Right lobe of liver (tissue), 4 donors: ENCODE data around the gene CHST3.

ENCODE experiments used
- POLR2A ChIP-seq: fragments of 450-650 bp; IDR thresholded peaks from one replicate; pipeline ENCODE4 v1.6.1; 2017; ENCODE audit warnings: antibody characterized with exemption, mild to moderate bottlenecking
- TF ChIP-seq, protein P1 (sequence below), 4 donors: fragments of 200-600 bp in 3 of 4; fragments of 450-650 bp in 1 of 4; IDR thresholded peaks; one replicate each; pipeline versions ENCODE4 v1.5.1 to v1.8.0; 2016 to 2022; ENCODE audit warnings: antibody characterized with exemption in 4 of 4, mild to moderate bottlenecking in 2 of 4
- donor health status: DM: no; HTN: no; CAD: no.
- donor health status: DM: no; HTN: no; CAD: no.
- donor health status: DM: no; HTN: yes; CAD: no.

GRCh38 chr10:71979692-71980062, 15.5 kb downstream of the CHST3 start:
- TF ChIP-seq, protein P1, sequence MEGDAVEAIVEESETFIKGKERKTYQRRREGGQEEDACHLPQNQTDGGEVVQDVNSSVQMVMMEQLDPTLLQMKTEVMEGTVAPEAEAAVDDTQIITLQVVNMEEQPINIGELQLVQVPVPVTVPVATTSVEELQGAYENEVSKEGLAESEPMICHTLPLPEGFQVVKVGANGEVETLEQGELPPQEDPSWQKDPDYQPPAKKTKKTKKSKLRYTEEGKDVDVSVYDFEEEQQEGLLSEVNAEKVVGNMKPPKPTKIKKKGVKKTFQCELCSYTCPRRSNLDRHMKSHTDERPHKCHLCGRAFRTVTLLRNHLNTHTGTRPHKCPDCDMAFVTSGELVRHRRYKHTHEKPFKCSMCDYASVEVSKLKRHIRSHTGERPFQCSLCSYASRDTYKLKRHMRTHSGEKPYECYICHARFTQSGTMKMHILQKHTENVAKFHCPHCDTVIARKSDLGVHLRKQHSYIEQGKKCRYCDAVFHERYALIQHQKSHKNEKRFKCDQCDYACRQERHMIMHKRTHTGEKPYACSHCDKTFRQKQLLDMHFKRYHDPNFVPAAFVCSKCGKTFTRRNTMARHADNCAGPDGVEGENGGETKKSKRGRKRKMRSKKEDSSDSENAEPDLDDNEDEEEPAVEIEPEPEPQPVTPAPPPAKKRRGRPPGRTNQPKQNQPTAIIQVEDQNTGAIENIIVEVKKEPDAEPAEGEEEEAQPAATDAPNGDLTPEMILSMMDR (IDR thresholded peaks at IDR 0.05), result no peak
- TF ChIP-seq POLR2A, result no peak
